Dermis microvascular lymphatic vessel endothelial cell (primary cell): ENCODE measurements around the gene SHROOM2. TPM values are rescaled to one million over a fixed set of nuclear protein-coding genes. Genes with fewer than 3 reads are reported as not detected.

Experiments
- DNase-seq, 2 donors: peaks; one replicate each; pipeline versions ENCODE4 v3.0.0 to v3.0.0-alpha.2; 2010; ENCODE audit warnings: low read depth in 2 of 2
- total RNA-seq: library from RNA; depleted of rRNA; stranded (reverse); fragments of >200 nt; gene quantifications from 2 replicates; pipeline ENCODE4 v1.2.1, GENCODE V29; 2014

Gene SHROOM2
- total RNA-seq, 1 donor from 2014 or later, result 5.3 TPM

GRCh38 chrX:9938516-9938915 is 152.3 kb downstream of the SHROOM2 start:
- no peak for DNase-seq

- DNase-seq, result peak; percentile 16 to 90
Observed at GRCh38 chrX:9940421-9940820, 154.2 kb downstream of the SHROOM2 start.

- no peak for DNase-seq
Observed at GRCh38 chrX:9942086-9942485, 155.9 kb downstream of the SHROOM2 start.

GRCh38 chrX:9943420-9943819 is 157.2 kb downstream of the SHROOM2 start:
- no peak for DNase-seq

- DNase-seq, result no peak
Observed at GRCh38 chrX:9947131-9947794, 161.0 kb downstream of the SHROOM2 start.

- DNase-seq, result no peak
Observed at GRCh38 chrX:9948406-9948805, 162.2 kb downstream of the SHROOM2 start.

- DNase-seq, result no peak
Observed at GRCh38 chrX:9952300-9952699, 166.1 kb downstream of the SHROOM2 start.

GRCh38 chrX:9953396-9953795 is 167.2 kb downstream of the SHROOM2 start:
- no peak for DNase-seq

GRCh38 chrX:9955506-9955905 is 169.3 kb downstream of the SHROOM2 start:
- no peak for DNase-seq

GRCh38 chrX:9957743-9958142 is 171.5 kb downstream of the SHROOM2 start:
- DNase-seq, result no peak

GRCh38 chrX:9958183-9958582 is 172.0 kb downstream of the SHROOM2 start:
- no peak for DNase-seq

GRCh38 chrX:9961750-9962149 is 175.5 kb downstream of the SHROOM2 start:
- no peak for DNase-seq

- DNase-seq, result no peak
Observed at GRCh38 chrX:9966775-9967408, 180.7 kb downstream of the SHROOM2 start, which contains the start of gene CLDN34. Gene CLDN34, plus strand, starts transcription at chrX:9967358. Its CDS starts 0 bp downstream, at chrX:9967358.

- no peak for DNase-seq
Observed at GRCh38 chrX:9977635-9978034, 191.4 kb downstream of the SHROOM2 start.

- no peak for DNase-seq
Observed at GRCh38 chrX:9980401-9980800, 194.2 kb downstream of the SHROOM2 start.

GRCh38 chrX:9980927-9981326 is 194.7 kb downstream of the SHROOM2 start:
- no peak for DNase-seq

GRCh38 chrX:9983441-9983840 is 197.2 kb downstream of the SHROOM2 start:
- no peak for DNase-seq

GRCh38 chrX:9983846-9984245 is 197.6 kb downstream of the SHROOM2 start:
- no peak for DNase-seq

GRCh38 chrX:9988762-9989161 is 202.5 kb downstream of the SHROOM2 start:
- DNase-seq, result peak; percentile 14 to 39

GRCh38 chrX:9992061-9992460 is 205.8 kb downstream of the SHROOM2 start:
- DNase-seq, result no peak

- no peak for DNase-seq
Observed at GRCh38 chrX:9992724-9993123, 206.5 kb downstream of the SHROOM2 start.

- DNase-seq, result peak; percentile 75 to 83
Observed at GRCh38 chrX:9995855-9996339, 209.7 kb downstream of the SHROOM2 start.

- DNase-seq, result no peak
Observed at GRCh38 chrX:9997041-9997440, 210.8 kb downstream of the SHROOM2 start.
